CD4-positive, alpha-beta T cell treated with Interleukin-17A for 4 hours (primary cell): ENCODE results near the gene GVQW3.

Experiments
- DNase-seq: peaks from one replicate; pipeline ENCODE4 v3.0.0-alpha.2; 2020; ENCODE audit warnings: mixed read lengths

The GVQW3 gene

DNA sequence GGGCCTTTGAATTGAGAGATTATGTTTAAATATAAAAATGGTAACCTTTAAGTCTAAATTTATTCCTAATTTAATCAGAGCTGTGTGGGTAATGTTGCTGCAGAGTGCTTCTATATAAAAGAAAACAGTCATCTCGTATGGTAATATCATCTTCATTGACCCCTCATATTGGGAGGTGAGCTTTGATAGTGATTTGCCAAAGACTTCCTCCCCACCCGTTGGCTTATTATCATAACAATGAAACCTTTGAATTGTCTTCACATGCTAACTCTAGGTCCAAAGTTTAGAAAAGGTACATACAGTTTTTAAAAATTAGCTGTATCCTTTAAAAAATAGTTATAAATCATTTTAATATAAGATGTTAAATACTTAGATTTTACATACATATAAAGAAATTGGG is 67.4 kb downstream of the GVQW3 start:
- DNase-seq: no peak

DNA sequence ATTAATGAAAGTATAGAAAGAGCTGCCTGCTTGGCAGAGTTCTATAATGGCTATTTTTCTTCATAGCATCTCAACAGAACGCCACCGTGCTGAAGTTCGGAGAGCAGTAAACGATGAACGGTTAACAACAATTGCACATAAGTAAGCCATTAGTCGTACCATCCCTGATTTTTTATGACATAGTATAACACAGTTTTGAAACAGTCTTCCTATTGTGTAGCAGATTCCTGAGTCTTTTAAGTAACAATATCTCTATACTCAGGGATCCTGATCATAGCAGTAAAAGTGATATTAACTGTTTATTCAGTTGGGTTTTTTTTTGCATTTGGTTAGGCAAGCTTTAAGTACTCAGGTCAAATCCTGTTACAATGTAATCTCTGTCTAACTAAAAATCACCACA is 72.1 kb downstream of the GVQW3 start:
- no peak for DNase-seq

DNA sequence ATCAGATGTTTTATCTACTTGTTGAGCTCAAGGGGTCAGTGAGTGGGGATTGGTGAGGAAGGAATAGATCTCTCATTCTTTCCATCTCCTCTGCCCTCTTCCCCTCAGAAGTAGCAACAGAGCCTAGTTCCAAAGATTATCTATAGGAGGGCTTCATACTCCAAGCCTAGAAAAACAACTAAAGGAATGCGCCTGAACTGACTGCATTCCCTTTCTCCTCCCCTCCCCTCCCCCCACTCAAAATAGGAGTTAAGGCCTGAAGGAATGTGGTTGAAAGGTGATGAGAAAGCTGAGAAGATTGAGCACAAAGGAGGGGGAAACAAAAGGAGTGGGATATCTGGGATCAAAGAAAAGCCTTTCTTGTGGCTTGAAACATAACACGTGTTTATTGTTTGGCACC is 74.2 kb downstream of the GVQW3 start:
- DNase-seq: no peak

DNA sequence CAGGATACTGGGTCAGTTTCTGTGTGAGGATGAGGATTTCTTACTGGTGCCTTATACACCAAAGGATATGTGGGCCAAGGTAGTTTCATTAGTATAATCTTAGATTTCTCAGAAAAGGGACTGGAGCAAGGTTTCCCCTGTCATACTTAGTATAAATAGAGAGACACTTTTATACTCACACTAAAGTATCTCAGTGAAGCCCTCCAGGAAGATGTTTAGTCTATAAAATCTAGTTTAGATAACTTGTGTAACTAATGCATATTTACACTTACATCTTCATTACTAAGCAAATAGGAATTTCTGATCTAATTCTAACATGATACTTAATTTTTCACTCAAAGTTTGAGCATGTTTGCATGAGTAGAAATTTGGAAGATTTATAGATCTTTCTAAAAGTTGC is 74.8 kb downstream of the GVQW3 start:
- no peak for DNase-seq

DNA sequence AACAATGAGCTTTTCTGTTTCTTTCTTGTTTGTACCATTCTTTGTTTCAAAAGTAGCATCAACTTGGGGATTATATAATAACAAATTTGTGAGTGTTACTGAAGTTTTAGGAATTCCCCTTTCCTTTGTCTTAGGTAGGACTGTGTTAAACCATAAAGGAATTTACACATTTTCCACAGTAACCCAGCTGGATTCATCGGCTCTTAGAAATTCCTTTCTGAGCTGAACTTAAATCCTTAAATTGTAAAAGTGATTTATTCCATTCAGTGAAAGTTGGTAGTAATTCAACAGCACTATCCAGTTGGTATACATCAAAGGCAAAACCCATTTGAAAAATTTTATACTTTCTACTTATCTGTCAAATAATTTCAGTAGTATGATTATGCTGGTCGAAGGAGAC is 75.4 kb downstream of the GVQW3 start:
- DNase-seq: no peak
